Measurements from ENCODE around the gene CNST.
"Not testable (repeated sequence)": the region's sequence is repeated elsewhere in the genome, so short reads cannot be mapped to it uniquely, and the experiment has no call there.

The CNST gene

GRCh38 chr1:246595146-246595545 lies 28.9 kb downstream of the CNST start:
- POLR2A ChIA-PET: no interaction called here
- no peak for DNase-seq (ENCODE audit: extremely low spot score)
- CTCF ChIA-PET: interaction anchor here (1.3 to 2.1 kb wide), 5 partner anchors 9 to 36 kb away, joined by 3 to 12 read pairs (median 4); no protein-coding TSS in a partner anchor
- no peak for TF ChIP-seq CTCF (IDR thresholded peaks at IDR 0.05; ENCODE audit: control extremely low read depth, extremely low read depth, low read depth, missing control alignments)

DNA sequence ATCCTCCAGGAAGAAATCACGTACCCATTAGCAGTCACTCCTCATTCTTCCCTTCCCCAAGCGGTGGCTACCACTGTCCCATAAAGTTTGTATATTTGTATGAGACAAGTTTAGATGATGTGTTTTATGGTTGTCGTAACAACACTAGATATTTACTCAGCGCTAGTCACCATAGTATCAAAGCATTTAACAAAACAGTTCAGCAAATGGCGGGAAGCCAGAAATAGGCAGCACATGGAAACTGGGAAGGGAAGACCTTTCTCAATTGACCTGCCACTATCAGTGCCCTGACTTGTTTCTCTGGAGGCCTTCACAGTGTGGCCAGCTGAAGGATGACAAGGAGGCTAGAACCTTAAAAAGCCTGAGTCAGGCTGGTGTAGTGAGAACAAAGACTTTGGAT lies 31.1 kb downstream of the CNST start:
- TF ChIP-seq CTCF (IDR thresholded peaks at IDR 0.05; ENCODE audit: control extremely low read depth, extremely low read depth, low read depth, missing control alignments): no peak
- ChIA-PET POLR2A (interaction anchor here (0.6 kb wide), 1 partner anchor 64 kb away, joined by 3 read pairs; no protein-coding TSS in a partner anchor), CTCF (interaction anchor here (1.3 kb wide), 1 partner anchor 92 kb away, joined by 3 read pairs; no protein-coding TSS in a partner anchor)
- no peak for DNase-seq (ENCODE audit: extremely low spot score)

- POLR2A ChIA-PET: interaction anchor here (0.6 kb wide), 1 partner anchor 65 kb away, joined by 3 read pairs; no protein-coding TSS in a partner anchor
- no peak for TF ChIP-seq CTCF (IDR thresholded peaks at IDR 0.05; ENCODE audit: control extremely low read depth, extremely low read depth, low read depth, missing control alignments)
- DNase-seq (ENCODE audit: extremely low spot score): no peak
- CTCF ChIA-PET: interaction anchor here (1.3 kb wide), 1 partner anchor 91 kb away, joined by 3 read pairs; no protein-coding TSS in a partner anchor
Observed at GRCh38 chr1:246597971-246598370, 31.7 kb downstream of the CNST start.

- ChIA-PET POLR2A (interaction anchor here (0.9 kb wide), 1 partner anchor 16 kb away, joined by 3 read pairs; no protein-coding TSS in a partner anchor), CTCF (interaction anchor here (1.3 to 1.5 kb wide), 3 partner anchors 8 to 18 kb away, joined by 4 to 5 read pairs (median 5); no protein-coding TSS in a partner anchor)
- TF ChIP-seq CTCF (IDR thresholded peaks at IDR 0.05; ENCODE audit: control extremely low read depth, extremely low read depth, low read depth, missing control alignments): no peak
- no peak for DNase-seq (ENCODE audit: extremely low spot score)
Observed at GRCh38 chr1:246599315-246599714, 33.1 kb downstream of the CNST start.

GRCh38 chr1:246600579-246600978 lies 34.3 kb downstream of the CNST start:
- POLR2A ChIA-PET: no interaction called here
- no peak for DNase-seq (ENCODE audit: extremely low spot score)
- CTCF ChIA-PET: interaction anchor here (1.4 to 1.5 kb wide), 2 partner anchors 9 to 11 kb away, joined by 3 to 5 read pairs; no protein-coding TSS in a partner anchor
- no peak for TF ChIP-seq CTCF (IDR thresholded peaks at IDR 0.05; ENCODE audit: control extremely low read depth, extremely low read depth, low read depth, missing control alignments)

GRCh38 chr1:246602194-246602593 lies 35.9 kb downstream of the CNST start:
- TF ChIP-seq CTCF (IDR thresholded peaks at IDR 0.05; ENCODE audit: control extremely low read depth, extremely low read depth, low read depth, missing control alignments): no peak
- ChIA-PET CTCF (interaction anchor here (0.7 to 1.3 kb wide), 4 partner anchors 8 to 19 kb away, joined by 3 read pairs; no protein-coding TSS in a partner anchor), POLR2A (no interaction called here)
- no peak for DNase-seq (ENCODE audit: extremely low spot score)

GRCh38 chr1:246605231-246605630 lies 39.0 kb downstream of the CNST start:
- CTCF ChIA-PET; POLR2A ChIA-PET; DNase-seq (ENCODE audit: extremely low spot score): not testable (repeated sequence)

All from GM10248 (cell line).